Mesodermal cell (in vitro differentiated cells): Measurements from ENCODE around the gene LHFPL6.

ENCODE experiments used
- H3K27ac ChIP-seq: 2 replicates; pipeline ENCODE4 v1.7.0; 2013; ENCODE audit warnings: mild to moderate bottlenecking, low read depth, low read length, moderate library complexity; ENCODE audit not compliant: severe bottlenecking
- H3K36me3 ChIP-seq: 2 replicates; pipeline ENCODE4 v1.7.1; 2013; ENCODE audit warnings: mild to moderate bottlenecking, low read length, moderate library complexity; ENCODE audit not compliant: control insufficient read depth, insufficient read depth
- H3K4me1 ChIP-seq: one replicate; pipeline ENCODE4 v1.7.1; 2013; ENCODE audit warnings: mild to moderate bottlenecking, low read length; ENCODE audit not compliant: insufficient read depth, control insufficient read depth, poor library complexity, severe bottlenecking
- H3K4me3 ChIP-seq: 2 replicates; pipeline ENCODE4 v1.7.0; 2013; ENCODE audit warnings: low read length, control low read depth, mild to moderate bottlenecking; ENCODE audit not compliant: insufficient read depth, poor library complexity, severe bottlenecking; ENCODE audit errors: extremely low read depth
- H3K9me3 ChIP-seq: 2 replicates; pipeline ENCODE4 v1.7.1; 2013; ENCODE audit warnings: mild to moderate bottlenecking, low read length, moderate library complexity; ENCODE audit not compliant: control insufficient read depth
- WGBS, 2 experiments: methylation state at CpG; one replicate each; pipeline ENCODE4 v1.1.5; 2013; ENCODE audit warnings: missing lambda C conversion rate in 2 of 2; ENCODE audit not compliant: insufficient coverage in 2 of 2; 5-methylcytosine and 5-hydroxymethylcytosine counted together

The LHFPL6 gene

GRCh38 chr13:39468306-39468705, 134.7 kb downstream of the LHFPL6 start:
- peaks cover 7% of the 10 kb centered on the region for H3K36me3 ChIP-seq
- H3K4me1 ChIP-seq: no peaks in the 10 kb centered on the region
- no peak overlapping the region for H3K4me3 ChIP-seq
- no peak overlapping the region for H3K27ac ChIP-seq
- H3K9me3 ChIP-seq: peaks cover 4% of the 10 kb centered on the region

- Histone ChIP-seq H3K36me3 (no peaks in the 10 kb centered on the region), H3K4me1 (peaks cover 30% of the 10 kb centered on the region), H3K9me3 (no peaks in the 10 kb centered on the region), H3K4me3 (no peak overlapping the region), H3K27ac (no peak overlapping the region)
- WGBS, 2 experiments: 80% methylated on average over 1 of the region's 1 CpG; no CpG with 5 or more reads in 1 of the 2 experiments
Measured at GRCh38 chr13:39463611-39464010, 139.4 kb downstream of the LHFPL6 start.

GRCh38 chr13:39462906-39463305, 140.1 kb downstream of the LHFPL6 start:
- Histone ChIP-seq H3K4me1 (peaks cover 30% of the 10 kb centered on the region), H3K4me3 (no peak overlapping the region), H3K27ac (no peak overlapping the region), H3K9me3 (no peaks in the 10 kb centered on the region), H3K36me3 (no peaks in the 10 kb centered on the region)
- 100% methylated on average over 1 to 3 of the region's 4 CpGs for WGBS, 2 experiments

GRCh38 chr13:39462428-39462827, 140.6 kb downstream of the LHFPL6 start:
- Histone ChIP-seq H3K4me3 (no peak overlapping the region), H3K9me3 (peaks cover 1% of the 10 kb centered on the region), H3K36me3 (no peaks in the 10 kb centered on the region), H3K27ac (peak overlapping the region; percentile 84), H3K4me1 (peaks cover 30% of the 10 kb centered on the region)
- 85 to 100% methylated on average over 1 to 2 of the region's 2 CpGs for WGBS, 2 experiments

GRCh38 chr13:39461685-39462266, 141.2 kb downstream of the LHFPL6 start:
- 88% methylated on average over 1 of the region's 1 CpG; no CpG with 5 or more reads in 1 of the 2 experiments for WGBS, 2 experiments

GRCh38 chr13:39457274-39457673, 145.7 kb downstream of the LHFPL6 start:
- Histone ChIP-seq H3K4me1 (peaks cover 51% of the 10 kb centered on the region), H3K36me3 (no peaks in the 10 kb centered on the region), H3K4me3 (no peak overlapping the region), H3K27ac (no peak overlapping the region), H3K9me3 (peaks cover 4% of the 10 kb centered on the region)
- no CpG with 5 or more reads among the region's 1 CpG for WGBS, 2 experiments

More at GRCh38 chr13:39461685-39462266, 141.2 kb downstream of the LHFPL6 start:
- Histone ChIP-seq H3K4me1 (peaks cover 30% of the 10 kb centered on the region), H3K9me3 (peaks cover 4% of the 10 kb centered on the region), H3K4me3 (no peak overlapping the region), H3K36me3 (no peaks in the 10 kb centered on the region), H3K27ac (peak overlapping the region; percentile 84)

- no peak overlapping the region for H3K4me3 ChIP-seq
Measured at GRCh38 chr13:39455521-39456175, 147.3 kb downstream of the LHFPL6 start.

GRCh38 chr13:39452834-39453233, 150.2 kb downstream of the LHFPL6 start:
- H3K9me3 ChIP-seq: peaks cover 4% of the 10 kb centered on the region
- H3K27ac ChIP-seq: peak overlapping the region; percentile 84
- 80 to 100% methylated on average over 1 of the region's 1 CpG for WGBS, 2 experiments
- no peak overlapping the region for H3K4me3 ChIP-seq
- peaks cover 35% of the 10 kb centered on the region for H3K4me1 ChIP-seq
- no peaks in the 10 kb centered on the region for H3K36me3 ChIP-seq

More at GRCh38 chr13:39455521-39456175, 147.3 kb downstream of the LHFPL6 start:
- H3K4me1 ChIP-seq: peaks cover 46% of the 10 kb centered on the region
- H3K27ac ChIP-seq: peak overlapping the region; percentile 60
- WGBS, 2 experiments: 0 to 33% methylated on average over 1 to 3 of the region's 4 CpGs
- no peaks in the 10 kb centered on the region for H3K36me3 ChIP-seq
- H3K9me3 ChIP-seq: peaks cover 4% of the 10 kb centered on the region

GRCh38 chr13:39452417-39452816, 150.6 kb downstream of the LHFPL6 start:
- peaks cover 35% of the 10 kb centered on the region for H3K4me1 ChIP-seq
- H3K27ac ChIP-seq: peak overlapping the region; percentile 84
- 57% methylated on average over 1 of the region's 3 CpGs; no CpG with 5 or more reads in 1 of the 2 experiments for WGBS, 2 experiments
- peaks cover 3% of the 10 kb centered on the region for H3K9me3 ChIP-seq
- H3K4me3 ChIP-seq: no peak overlapping the region
- H3K36me3 ChIP-seq: no peaks in the 10 kb centered on the region

GRCh38 chr13:39451860-39452301, 151.1 kb downstream of the LHFPL6 start:
- Histone ChIP-seq H3K4me3 (no peak overlapping the region), H3K27ac (peak overlapping the region; percentile 84), H3K4me1 (peaks cover 35% of the 10 kb centered on the region), H3K9me3 (no peaks in the 10 kb centered on the region), H3K36me3 (no peaks in the 10 kb centered on the region)
- no CpG with 5 or more reads among the region's 4 CpGs for WGBS, 2 experiments

- H3K4me3 ChIP-seq: no peak overlapping the region
- H3K27ac ChIP-seq: no peak overlapping the region
- no peaks in the 10 kb centered on the region for H3K9me3 ChIP-seq
- no peaks in the 10 kb centered on the region for H3K36me3 ChIP-seq
- no CpG with 5 or more reads among the region's 1 CpG for WGBS, 2 experiments
- peaks cover 35% of the 10 kb centered on the region for H3K4me1 ChIP-seq
Measured at GRCh38 chr13:39451301-39451700, 151.7 kb downstream of the LHFPL6 start.
